HG03565 (cell line): ENCODE measurements around the gene PRR20B.
"Not testable (repeated sequence)": the region's sequence is repeated elsewhere in the genome, so short reads cannot be mapped to it uniquely, and the experiment has no call there.

Experiments used
- ATAC-seq: cut with Tn5 transposase; IDR thresholded peaks from one replicate; pipeline ENCODE4 v1.9.1; 2021; ENCODE audit warnings: mild to moderate bottlenecking, moderate library complexity; ENCODE audit not compliant: unreplicated experiment

PRR20B gene

DNA sequence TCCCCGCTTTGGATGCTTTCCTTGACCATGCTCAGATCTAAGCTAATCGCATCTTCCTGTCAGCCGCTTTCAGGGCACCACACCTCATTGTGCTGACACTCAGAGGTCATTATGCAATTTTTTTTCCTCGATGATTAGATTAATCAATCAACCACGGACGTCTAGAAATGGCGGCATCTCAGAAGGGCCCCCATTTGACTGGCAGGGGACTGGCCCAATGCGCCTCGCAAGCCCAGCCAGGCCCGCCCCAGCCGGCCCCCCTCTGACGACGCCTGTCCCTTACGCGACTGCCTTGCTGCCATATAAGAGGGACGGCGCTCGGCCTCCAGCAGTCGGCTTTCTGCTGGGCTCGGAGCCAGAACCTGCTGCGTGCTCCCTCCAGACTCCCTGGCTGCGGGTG is at the start of gene PRR20B:
PRR20B (plus strand) TSS at position 301 of the 400 bp plus-strand sequence. CDS start 387 bp downstream, outside the sequence.
- not testable (repeated sequence) for ATAC-seq

DNA sequence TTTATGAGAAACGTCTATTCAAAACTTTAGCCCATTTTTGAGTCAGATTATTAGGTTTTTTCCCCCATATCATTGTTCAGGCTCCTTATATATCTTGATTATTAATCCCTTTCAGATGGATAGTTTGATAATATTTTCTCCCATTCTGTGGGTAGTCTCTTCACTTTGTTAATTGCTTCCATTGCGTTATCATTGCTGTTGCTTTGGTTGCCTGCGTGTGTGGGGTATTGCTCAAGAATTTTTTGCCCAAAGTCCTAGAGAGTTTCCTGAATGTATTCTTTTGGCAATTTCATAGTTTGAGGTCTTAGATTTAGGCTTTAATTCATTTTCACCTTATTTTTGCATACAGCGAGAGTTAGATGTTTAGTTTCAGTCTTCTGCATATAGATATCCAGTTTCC is 32.3 kb upstream of the PRR20B start:
- no peak for ATAC-seq

DNA sequence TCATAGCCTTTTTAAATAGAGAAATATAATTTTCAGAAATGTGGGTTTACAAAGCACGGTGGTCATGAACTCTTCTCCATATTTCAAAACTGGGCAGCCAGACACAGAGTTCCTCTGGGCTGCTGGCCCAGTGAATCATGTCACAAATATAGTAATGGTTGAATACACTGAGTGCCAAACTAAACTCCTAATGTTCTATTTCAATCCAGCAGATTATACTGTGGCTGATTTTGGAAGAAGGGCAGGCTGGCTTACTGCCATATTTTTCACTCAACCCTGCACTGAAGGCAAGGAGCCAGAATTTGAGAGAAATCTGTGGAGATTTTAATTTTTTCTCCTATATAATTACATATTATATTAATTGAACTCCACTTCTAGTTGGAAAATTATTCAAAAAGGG is 23.6 kb upstream of the PRR20B start:
- ATAC-seq, result no peak

DNA sequence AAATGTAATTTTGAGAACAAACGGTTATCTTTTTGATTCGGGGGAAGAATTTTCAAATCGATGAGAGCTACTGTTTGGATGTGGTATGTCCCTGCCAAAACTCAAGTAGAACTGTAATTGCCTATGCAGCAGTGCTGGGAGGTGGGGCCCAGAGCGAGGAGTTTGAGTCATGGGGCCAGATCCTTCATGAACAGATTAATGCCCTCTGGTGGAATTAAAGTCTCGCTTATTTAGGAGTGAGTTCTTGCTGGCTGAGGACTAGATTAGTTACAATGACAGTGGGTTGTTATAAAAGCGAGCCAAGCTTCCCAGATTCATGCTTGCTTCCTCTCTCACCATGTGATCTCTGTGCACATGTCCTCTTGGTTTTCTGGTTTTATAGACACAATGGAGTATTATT is 18.4 kb upstream of the PRR20B start:
- ATAC-seq, result no peak

DNA sequence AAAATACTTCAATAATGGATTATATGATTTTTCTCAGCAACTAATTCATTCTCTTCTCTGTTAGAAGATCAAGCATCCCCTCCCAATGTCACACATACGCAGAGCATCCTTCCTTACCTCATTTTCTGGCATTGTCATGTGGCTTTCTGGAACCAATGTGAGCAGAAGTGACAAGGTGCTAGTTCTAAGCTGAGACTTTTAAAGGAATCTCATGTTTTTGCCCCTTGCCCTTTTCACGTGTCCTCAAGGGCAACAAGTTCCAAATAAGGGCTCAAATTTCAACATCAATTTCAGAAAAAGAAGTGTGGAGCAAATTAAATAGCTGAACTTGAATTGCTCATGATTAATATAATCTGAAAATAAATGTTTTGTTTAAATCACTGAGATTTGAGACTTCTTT is 11.2 kb upstream of the PRR20B start:
- ATAC-seq, result no peak

DNA sequence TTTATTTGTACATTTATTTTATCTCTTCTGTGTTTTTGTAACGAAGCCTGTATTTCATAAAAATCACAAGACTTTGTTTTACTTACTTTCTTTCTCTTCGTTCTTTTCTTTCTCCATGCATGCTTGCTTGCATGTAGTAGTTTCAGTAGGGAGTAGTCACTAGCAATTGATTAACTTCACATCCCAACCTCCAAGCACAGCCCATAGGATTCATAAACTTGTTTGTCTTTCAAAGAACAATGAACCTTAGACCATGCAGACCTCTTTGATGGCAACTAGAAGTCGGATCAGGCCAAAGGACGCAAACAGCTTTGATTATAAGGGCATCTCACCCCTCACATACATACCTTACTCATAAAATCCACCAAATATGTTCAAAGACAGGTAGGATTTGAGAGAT is 9.7 kb upstream of the PRR20B start:
- no peak for ATAC-seq

DNA sequence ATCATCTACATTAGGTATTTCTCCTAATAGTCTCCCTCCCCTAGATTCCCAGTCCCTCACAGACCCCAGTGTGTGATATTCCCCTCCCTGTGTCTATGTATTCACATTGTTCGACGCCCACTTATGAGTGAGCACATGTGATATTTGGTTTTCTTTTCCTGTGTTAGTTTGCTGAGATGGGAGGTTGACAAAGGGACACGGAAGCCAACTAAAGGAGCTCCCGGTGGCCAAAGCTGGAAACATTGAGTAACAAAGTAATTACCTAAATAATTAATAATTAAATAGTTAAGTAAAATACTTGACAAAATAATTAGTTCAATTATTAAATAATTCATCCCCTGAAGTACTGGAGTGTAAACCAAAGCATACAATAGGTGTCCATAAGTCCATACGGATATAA is 8.3 kb upstream of the PRR20B start:
- ATAC-seq, result no peak

DNA sequence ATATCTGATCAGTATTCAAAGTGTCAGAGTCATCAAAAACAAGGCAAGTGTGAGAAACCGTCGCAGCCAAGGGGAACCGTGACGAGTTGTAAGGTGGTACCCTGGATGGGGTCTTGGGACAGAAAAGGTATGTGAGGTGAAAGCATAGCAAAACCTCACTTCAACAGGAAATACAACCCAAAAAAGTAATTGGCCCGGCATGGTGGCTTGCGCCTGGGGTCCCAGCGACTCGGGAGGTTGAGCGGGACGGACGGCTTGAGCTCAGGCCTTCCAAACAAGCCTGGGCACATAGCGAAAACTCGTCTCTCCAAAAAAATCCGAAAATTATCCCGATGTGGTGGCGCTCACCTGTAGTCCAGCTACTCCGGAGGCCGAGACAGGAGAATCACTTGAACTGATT is 7.5 kb upstream of the PRR20B start:
- ATAC-seq, result not testable (repeated sequence)

DNA sequence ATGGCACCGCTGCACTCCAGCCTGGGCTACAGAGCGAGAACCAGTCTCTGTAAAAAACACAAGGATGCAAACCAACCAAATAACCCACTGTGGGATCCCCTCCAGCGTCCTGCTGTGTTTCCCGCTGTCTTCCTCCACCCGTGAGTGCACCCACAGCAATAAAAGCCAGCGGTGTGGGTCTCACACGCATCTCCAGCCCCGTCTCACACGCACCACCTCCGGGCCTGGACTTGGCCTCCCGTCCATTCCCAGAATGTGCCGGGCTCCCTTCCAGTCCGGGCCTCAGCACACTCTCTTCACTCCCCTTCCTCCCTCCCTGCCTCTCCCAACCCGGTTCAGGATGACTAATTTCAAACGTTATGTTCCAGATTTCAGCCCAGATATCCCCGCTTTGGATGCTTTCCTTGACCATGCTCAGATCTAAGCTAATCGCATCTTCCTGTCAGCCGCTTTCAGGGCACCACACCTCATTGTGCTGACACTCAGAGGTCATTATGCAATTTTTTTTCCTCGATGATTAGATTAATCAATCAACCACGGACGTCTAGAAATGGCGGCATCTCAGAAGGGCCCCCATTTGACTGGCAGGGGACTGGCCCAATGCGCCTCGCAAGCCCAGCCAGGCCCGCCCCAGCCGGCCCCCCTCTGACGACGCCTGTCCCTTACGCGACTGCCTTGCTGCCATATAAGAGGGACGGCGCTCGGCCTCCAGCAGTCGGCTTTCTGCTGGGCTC is 6.9 kb upstream of the PRR20B start, which contains the start of gene PRR20A:
PRR20A (plus strand) TSS at position 684 of the 734 bp plus-strand sequence. CDS start 387 bp downstream, outside the sequence.
- not testable (repeated sequence) for ATAC-seq

DNA sequence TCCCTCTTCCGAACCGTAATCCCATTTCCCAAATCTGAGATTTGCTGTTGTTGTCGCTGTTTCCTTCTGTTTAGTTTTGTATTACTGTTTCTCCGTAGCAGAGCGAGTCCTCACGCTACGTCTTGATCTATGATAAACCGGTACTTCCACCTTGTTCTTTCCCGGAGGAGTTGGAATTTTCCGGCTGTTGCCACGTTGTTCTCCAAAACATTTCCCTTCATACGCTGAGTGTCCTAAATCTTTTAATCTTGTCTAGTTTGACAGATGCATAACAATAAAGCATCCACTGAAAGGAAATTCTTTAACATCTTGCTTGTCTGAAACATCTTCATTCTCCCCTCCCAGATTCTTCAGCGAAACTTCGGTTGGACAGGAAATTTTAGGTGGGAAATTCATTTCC is 818 bp downstream of the PRR20B start:
- not testable (repeated sequence) for ATAC-seq

DNA sequence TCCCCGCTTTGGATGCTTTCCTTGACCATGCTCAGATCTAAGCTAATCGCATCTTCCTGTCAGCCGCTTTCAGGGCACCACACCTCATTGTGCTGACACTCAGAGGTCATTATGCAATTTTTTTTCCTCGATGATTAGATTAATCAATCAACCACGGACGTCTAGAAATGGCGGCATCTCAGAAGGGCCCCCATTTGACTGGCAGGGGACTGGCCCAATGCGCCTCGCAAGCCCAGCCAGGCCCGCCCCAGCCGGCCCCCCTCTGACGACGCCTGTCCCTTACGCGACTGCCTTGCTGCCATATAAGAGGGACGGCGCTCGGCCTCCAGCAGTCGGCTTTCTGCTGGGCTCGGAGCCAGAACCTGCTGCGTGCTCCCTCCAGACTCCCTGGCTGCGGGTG is 6.5 kb downstream of the PRR20B start, which contains the start of gene PRR20C:
PRR20C (plus strand) TSS at position 301 of the 400 bp plus-strand sequence. CDS start 387 bp downstream, outside the sequence.
- not testable (repeated sequence) for ATAC-seq

DNA sequence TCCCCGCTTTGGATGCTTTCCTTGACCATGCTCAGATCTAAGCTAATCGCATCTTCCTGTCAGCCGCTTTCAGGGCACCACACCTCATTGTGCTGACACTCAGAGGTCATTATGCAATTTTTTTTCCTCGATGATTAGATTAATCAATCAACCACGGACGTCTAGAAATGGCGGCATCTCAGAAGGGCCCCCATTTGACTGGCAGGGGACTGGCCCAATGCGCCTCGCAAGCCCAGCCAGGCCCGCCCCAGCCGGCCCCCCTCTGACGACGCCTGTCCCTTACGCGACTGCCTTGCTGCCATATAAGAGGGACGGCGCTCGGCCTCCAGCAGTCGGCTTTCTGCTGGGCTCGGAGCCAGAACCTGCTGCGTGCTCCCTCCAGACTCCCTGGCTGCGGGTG is 13.0 kb downstream of the PRR20B start, which contains the start of gene PRR20D:
PRR20D (plus strand) TSS at position 301 of the 400 bp plus-strand sequence. CDS start 387 bp downstream, outside the sequence.
- not testable (repeated sequence) for ATAC-seq

DNA sequence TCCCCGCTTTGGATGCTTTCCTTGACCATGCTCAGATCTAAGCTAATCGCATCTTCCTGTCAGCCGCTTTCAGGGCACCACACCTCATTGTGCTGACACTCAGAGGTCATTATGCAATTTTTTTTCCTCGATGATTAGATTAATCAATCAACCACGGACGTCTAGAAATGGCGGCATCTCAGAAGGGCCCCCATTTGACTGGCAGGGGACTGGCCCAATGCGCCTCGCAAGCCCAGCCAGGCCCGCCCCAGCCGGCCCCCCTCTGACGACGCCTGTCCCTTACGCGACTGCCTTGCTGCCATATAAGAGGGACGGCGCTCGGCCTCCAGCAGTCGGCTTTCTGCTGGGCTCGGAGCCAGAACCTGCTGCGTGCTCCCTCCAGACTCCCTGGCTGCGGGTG is 19.6 kb downstream of the PRR20B start, which contains the start of gene PRR20E:
PRR20E (plus strand) TSS at position 301 of the 400 bp plus-strand sequence. CDS start 387 bp downstream, outside the sequence.
- not testable (repeated sequence) for ATAC-seq

DNA sequence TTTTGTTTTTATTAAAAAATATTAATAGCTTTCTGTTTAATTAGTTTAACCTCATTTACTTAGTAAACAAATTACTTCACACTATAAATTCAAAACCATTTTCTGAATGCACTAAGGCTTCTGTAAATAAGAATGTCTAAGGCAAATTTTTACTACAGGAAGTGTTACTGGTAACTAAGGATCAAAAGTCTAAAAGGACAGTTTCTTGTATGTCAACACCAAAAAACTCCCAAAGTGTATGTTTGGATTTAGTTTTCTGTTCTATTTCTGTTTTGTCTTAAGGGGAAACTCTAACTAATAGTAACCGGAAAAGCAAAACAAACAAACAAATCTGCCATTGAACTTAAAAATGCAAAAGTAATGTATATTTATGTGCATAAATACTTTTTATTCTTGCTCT is 44.4 kb downstream of the PRR20B start:
- no peak for ATAC-seq
